T follicular helper cell (primary cell): ENCODE measurements around the gene MBOAT1.

Experiments used
- DNase-seq: peaks from one replicate; pipeline ENCODE4 v3.0.0-alpha.2; 2020; ENCODE audit warnings: low read depth

The MBOAT1 gene

DNA sequence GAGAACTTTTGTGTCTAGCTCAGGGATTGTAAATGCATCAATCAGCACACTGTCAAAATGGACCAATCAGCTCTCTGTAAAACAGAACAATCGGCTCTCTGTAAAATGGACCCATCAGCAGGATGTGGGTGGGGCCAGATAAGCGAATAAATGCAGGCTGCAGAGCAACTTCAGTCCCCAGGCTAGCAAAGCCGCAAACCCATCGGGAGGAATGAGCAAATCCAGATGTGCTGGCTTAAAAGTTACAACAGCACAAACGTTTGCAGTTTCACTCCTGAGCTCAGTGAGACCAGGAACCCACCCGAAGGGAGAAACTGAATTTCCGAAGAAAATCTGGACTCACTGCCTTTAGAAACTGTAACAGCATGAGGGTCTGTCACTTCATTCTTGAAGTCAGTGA lies 21.9 kb upstream of the MBOAT1 start:
- DNase-seq: no peak

DNA sequence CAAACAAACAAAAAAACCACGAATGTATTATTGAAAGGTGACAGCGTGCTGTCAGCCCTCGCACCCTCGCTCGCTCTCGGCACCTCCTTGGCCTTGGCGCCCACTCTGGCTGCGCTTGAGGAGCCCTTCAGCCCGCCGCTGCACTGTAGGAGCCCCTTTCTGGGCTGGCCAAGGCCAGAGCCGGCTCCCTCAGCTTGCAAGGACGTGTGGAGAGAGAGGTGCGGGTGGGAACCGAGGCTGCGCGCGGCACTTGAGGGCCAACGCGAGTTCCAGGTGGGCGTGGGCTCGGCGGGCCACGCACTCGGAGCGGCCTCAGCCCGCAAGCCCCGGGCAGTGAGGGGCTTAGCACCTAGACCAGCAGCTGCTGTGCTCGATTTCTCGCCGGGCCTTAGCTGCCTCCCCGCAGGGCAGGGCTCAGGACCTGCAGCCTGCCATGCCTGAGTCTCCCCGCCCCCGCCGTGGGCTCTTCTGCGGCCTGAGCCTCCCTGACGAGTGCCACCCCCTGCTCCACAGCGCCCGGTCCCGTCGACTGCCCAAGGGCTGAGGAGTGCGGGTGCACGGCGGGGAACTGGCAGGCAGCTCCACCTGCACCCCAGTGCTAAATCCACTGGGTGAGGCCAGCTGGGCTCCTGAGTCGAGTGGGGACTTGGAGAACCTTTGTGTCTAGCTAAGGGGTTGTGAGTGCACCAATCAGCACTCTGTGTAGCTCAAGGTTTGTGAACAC lies 20.9 kb upstream of the MBOAT1 start:
- DNase-seq: no peak

DNA sequence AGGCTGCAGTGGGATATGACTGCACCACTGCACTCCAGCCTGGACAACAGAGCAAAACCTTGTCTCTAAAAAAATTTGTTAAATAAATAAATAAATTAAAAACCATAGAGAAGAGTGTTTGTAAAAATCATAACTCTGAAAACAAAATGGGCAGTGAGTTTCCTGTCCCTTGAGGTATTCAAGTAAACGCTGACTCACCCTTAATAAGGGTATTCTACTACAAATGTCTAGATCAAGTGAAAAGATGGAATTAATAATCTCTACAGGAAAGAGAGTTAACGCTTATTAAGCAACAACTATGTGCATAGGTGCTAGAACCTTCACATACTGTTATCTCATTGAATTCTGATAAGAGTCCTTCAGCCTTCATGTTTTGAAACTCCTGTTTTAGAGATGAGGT lies 19.9 kb upstream of the MBOAT1 start:
- no peak for DNase-seq

- DNase-seq: no peak
Observed at GRCh38 chr6:20230401-20231119, 18.3 kb upstream of the MBOAT1 start.

DNA sequence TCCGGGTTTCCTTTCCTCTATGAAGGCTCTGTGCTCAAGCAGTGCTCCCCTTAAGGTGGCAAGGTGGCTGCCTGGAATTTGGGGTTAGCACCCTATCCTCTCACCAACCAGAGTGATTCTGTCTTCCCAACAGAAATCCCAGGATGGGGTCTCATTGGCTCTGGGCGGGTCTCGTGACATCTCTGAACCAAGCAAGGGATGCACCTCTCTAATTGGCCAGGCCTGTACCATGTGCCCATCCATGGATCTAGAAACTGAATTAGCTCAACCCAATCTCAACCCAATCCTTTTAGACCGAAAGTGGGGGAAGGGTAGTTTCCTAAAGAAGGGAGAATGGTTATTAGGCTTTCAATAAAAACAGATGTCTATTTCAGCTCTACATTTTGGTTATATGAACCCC lies 17.6 kb upstream of the MBOAT1 start:
- no peak for DNase-seq

GRCh38 chr6:20227350-20227749 lies 15.1 kb upstream of the MBOAT1 start:
- no peak for DNase-seq

DNA sequence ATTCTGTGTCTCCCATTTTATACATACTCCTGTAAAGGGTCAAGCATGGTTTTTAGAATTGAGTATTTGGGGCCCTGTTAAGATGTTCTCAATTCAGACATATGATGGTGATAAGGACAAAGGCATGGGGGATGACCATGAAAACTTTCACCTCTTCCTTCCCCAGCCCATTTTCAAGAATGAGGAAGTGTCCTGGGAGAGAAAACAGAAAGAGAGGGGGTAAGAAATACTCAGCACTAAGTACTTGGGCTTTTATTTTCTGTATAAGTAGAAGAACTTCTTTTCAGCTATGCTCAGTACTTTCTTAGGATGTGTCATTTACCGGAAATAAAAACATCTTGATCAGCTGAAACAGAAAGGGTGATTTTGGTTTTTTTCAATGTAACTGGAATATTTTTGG lies 10.9 kb upstream of the MBOAT1 start:
- no peak for DNase-seq

GRCh38 chr6:20221421-20221820 lies 9.2 kb upstream of the MBOAT1 start:
- no peak for DNase-seq

DNA sequence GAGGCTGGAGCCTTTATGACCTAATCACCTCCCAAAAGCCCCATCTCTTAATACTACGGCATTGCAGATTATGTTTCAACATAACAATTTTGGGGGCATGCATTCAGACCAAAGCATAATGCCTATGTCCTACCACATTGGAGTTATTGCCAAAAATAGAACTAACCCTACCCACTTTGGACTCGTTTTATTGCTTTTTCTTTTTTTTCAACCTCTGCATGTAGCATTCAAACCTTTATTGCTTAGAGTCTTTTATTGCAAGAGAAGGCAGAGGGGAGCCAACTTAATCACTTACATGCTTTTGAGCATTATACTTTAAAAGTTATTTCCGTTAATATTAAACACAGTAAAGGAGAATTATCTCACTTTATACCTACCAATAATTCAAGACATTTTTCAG lies 8.1 kb upstream of the MBOAT1 start:
- DNase-seq: no peak

GRCh38 chr6:20217891-20218290 lies 5.6 kb upstream of the MBOAT1 start:
- DNase-seq: no peak

DNA sequence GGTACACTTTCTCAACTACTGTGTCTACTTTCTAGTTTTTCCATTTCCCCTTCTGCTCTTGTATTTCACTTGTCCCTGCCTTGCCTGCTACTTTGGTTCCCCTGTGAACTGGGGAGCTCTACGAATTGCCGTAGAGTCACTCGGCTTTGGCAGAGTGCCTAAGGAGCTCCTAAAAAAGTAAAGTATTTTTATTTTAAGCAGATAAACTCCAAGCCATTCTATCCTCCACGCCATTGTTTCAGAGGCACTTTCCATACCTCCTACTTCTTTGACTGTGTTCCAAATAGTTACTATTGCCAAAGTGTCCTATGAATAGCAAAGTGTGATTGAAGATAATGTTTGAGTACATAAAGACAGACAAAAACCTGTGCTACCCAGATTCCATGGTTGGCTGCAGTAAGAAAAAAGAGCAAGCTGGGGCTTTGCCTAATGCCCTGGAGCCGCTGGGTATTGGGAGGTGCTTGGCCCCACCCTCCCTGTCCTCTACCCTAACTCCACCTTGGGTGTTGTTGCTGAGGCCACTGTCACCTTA lies 5.1 kb upstream of the MBOAT1 start:
- DNase-seq: no peak

GRCh38 chr6:20215310-20215709 lies 3.0 kb upstream of the MBOAT1 start:
- DNase-seq: no peak

GRCh38 chr6:20213271-20213798 lies 1.1 kb upstream of the MBOAT1 start:
- no peak for DNase-seq

GRCh38 chr6:20211941-20212391 lies 303 bp downstream of the MBOAT1 start:
- no peak for DNase-seq

GRCh38 chr6:20211037-20211940 lies 980 bp downstream of the MBOAT1 start:
- no peak for DNase-seq

DNA sequence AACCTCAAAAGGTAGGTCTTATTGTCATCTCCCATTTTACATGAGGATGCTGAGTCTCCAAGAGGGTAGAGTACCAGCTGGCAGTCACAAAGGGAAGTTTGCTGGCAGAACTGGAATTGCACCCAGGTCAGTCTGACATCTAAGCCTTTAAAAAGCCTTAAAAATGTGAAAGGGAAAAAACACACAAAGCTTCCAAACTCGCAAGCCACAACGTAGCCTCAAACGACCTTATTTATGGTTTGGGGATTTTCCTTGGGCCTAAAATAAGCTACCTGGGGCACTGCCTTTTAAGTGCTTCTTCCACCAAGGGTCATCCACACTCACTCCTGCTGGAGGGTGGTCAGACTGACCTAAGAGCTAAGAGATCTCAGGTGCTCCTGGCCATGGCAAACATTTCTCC lies 2.1 kb downstream of the MBOAT1 start:
- no peak for DNase-seq

DNA sequence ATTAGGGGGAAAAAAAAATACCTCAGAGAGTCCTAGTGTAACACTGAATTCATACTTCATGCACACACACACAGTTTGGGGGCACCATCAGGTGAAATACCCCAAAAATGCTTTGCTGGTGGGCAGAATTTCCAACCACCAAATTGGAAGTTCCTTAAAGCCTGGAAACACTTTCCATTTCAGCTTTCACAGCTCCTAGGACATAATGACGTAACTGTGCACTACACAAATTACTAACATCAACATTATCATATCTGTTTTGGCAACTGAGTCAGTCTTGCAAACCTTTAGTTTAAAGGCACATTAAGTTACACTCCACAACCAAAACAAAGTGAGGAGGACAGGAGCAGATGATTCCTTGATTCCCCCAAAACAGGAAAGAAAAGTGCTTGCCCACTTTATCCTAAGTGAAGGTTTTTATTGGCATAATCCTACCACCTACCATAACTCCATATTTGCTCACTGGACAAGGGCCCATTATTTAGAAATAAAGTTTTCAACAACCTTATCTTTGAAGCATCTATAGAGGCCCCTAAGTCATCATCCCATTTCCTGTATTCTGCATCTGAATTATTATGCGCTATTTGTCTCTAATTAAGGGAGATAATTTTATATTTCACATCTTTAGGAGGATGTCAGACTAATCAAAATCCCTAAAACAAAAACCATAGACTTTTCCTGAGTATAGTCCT lies 3.4 kb downstream of the MBOAT1 start:
- no peak for DNase-seq

GRCh38 chr6:20207088-20207418 lies 5.2 kb downstream of the MBOAT1 start:
- DNase-seq: no peak

- no peak for DNase-seq
Observed at GRCh38 chr6:20205722-20206161, 6.5 kb downstream of the MBOAT1 start.

GRCh38 chr6:20204512-20204894 lies 7.8 kb downstream of the MBOAT1 start:
- DNase-seq: no peak
